Stomach (tissue), 9 donors: ENCODE data around the gene CAB39L. TPM values are rescaled to one million over a fixed set of nuclear protein-coding genes. Genes with fewer than 3 reads are reported as not detected.
A peak's percentile ranks its signal among the peaks of the same experiment; 100 is the strongest.

ENCODE experiments used
- DNase-seq, 2 donors: peaks; one replicate each; pipeline versions ENCODE4 v3.0.0 to v3.0.0-alpha.2; 2013 to 2019
- H3K27ac ChIP-seq, 5 donors: fragments of 200-600 bp in 4 of 5; sonication (generic) in 4 of 5; one replicate each; pipeline ENCODE4 v1.5.1; 2013 to 2019; ENCODE audit warnings: mild to moderate bottlenecking in 1 of 5, moderate library complexity in 1 of 5
- H3K27me3 ChIP-seq, 3 donors: fragments of 200-600 bp; sonication (generic); one replicate each; pipeline ENCODE4 v1.5.1; 2017 to 2019; ENCODE audit warnings: mixed run types in 1 of 3
- H3K36me3 ChIP-seq, 4 donors: fragments of 200-600 bp; sonication (generic); 1 replicate in 3 of 4; 2 replicates in 1 of 4; pipeline ENCODE4 v1.5.1; 2016 to 2019
- H3K4me1 ChIP-seq, 4 donors: fragments of 200-600 bp; sonication (generic); one replicate each; pipeline ENCODE4 v1.5.1; 2016 to 2019
- H3K4me3 ChIP-seq, 4 donors: fragments of 200-600 bp; sonication (generic) in 3 of 4; one replicate each; pipeline ENCODE4 v1.5.1; 2016 to 2019; ENCODE audit warnings: mild to moderate bottlenecking in 1 of 4
- H3K9me3 ChIP-seq, 4 donors: fragments of 200-600 bp; sonication (generic); one replicate each; pipeline ENCODE4 v1.5.1; 2016 to 2019
- CTCF ChIP-seq, 7 experiments: fragments of 450-650 bp in 4 of 7; fragments of 200-600 bp in 3 of 7; sonication (generic) in 3 of 7; IDR thresholded peaks; one replicate each; pipeline ENCODE4 v1.5.1; 2016 to 2019; ENCODE audit warnings: antibody characterized with exemption in 7 of 7, control low read depth in 2 of 7, mild to moderate bottlenecking in 1 of 7
- EP300 ChIP-seq: sonication (generic); formaldehyde crosslinking; IDR thresholded peaks from one replicate; pipeline ENCODE4 v1.6.1; 2017; ENCODE audit warnings: antibody characterized with exemption
- POLR2A ChIP-seq, 4 donors: fragments of 450-650 bp; IDR thresholded peaks; one replicate each; pipeline ENCODE4 v1.6.1; 2016; ENCODE audit warnings: antibody characterized with exemption in 4 of 4, control low read depth in 2 of 4, mild to moderate bottlenecking in 1 of 4, moderate library complexity in 1 of 4
- POLR2AphosphoS5 ChIP-seq, 3 donors: sonication (generic); formaldehyde crosslinking; IDR thresholded peaks; one replicate each; pipeline ENCODE4 v1.6.1; 2016; ENCODE audit warnings: antibody characterized with exemption in 3 of 3
- WGBS, 5 donors: extraction: QIAGEN DNeasy Blood & Tissue Kit in 3 of 5; methylation state at CpG; one replicate each; pipeline versions ENCODE4 v1.1.5 to v1.1.7; 2013 to 2018; 5-methylcytosine and 5-hydroxymethylcytosine counted together
- intact Hi-C: fragments of 100-400 bp; cut with DNase I; formaldehyde crosslinking; loops from one replicate; pipeline ENCODE4 v1.15.1; 2023; ENCODE audit warnings: low total_unique reads
- polyA plus RNA-seq, 3 donors: library from polyadenylated mRNA; stranded (reverse); fragments of 200-250 nt; gene quantifications; one replicate each; pipeline ENCODE4 v1.2.3, GENCODE V29; 2013
- total RNA-seq, 5 donors: library from RNA; depleted of rRNA; stranded (reverse); fragments of >200 nt; gene quantifications; one replicate each; pipeline versions ENCODE4 v1.1.0 to v1.2.3, GENCODE V29; 2014 to 2016
- donor health status: healthy with polysubstance abuse.
- donor health status: Bipolar disorder and iron deficiency.
- donor health status: healthy.

The CAB39L gene
- total and polyA plus RNA-seq, 8 donors: 11.4 to 61.6 (median 33.0) TPM

DNA sequence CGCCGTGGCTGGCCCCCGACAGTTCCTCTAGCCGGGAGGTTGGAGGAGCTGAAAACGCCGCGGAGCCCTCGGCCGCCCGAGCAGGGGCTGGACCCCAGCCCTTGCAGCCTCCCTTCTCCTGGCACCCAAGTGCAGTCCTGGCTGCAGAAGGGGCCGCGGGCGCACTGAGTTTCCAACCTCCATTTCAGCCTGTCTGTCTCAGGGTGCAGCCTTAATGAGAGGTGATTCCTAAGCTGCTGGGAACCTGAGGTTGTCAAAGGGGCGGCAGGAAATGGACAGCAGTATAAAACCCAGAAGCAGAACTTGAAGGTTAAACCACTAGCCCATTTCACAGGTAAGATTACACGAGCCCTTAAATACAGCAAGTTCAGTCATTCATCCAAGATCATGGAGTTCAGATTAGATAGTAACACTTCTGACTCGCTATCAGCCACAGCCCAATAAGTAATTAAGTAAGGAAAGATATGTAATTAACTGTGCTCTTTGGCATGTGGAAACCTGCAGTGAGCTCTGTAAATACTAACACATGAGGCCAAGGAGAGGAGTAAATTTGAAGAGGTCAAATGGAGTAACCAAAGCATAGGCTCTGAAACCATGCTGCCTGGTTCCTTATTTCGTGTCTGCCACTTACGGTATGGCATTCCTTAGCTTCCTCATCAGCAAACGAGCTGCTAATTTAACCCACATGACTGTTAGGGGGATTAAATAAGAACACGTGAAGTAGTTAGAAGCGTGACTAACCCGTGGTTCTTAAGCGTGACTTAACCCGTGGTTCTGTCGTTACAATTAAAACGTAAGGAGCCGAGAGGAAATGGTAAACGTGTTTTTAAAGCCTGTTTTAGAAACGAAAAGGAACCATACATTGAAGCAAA lies 896 bp upstream of the CAB39L start:
- H3K27me3 ChIP-seq: no peaks in the 10 kb centered on the region
- 0 to 1% (median 1%) methylated on average over 22 to 29 of the region's 29 CpGs for WGBS, 5 donors
- H3K36me3 ChIP-seq: no peaks in the 10 kb centered on the region
- H3K4me1 ChIP-seq: peaks cover 12 to 53% (median 37%) of the 10 kb centered on the region in 4 donors
- no peaks in the 10 kb centered on the region for H3K9me3 ChIP-seq
- DNase-seq: peak in 1 of 2 donors; percentile 75
- intact Hi-C loops: no loop called here
- H3K27ac ChIP-seq: peak overlapping the region; percentile 95 to 97 (median 96)
- TF ChIP-seq EP300: no peak
- TF ChIP-seq POLR2AphosphoS5 (IDR thresholded peaks at IDR 0.05): peak; percentile 46 to 59 (median 56)
- no peak for TF ChIP-seq POLR2A (IDR thresholded peaks at IDR 0.05)
- TF ChIP-seq CTCF (IDR thresholded peaks at IDR 0.05): peak in 1 of 7 experiments; percentile 9
- H3K4me3 ChIP-seq: peak overlapping the region; percentile 71 to 82 (median 74)

- no peak for DNase-seq
- TF ChIP-seq POLR2AphosphoS5 (IDR thresholded peaks at IDR 0.05): no peak
- no peak for TF ChIP-seq POLR2A (IDR thresholded peaks at IDR 0.05)
- no peak for TF ChIP-seq EP300
- TF ChIP-seq CTCF (IDR thresholded peaks at IDR 0.05): no peak
- WGBS, 5 donors: 4 to 7% (median 4%) methylated on average over 9 to 10 of the region's 10 CpGs
- no peaks in the 10 kb centered on the region for H3K9me3 ChIP-seq
- peak overlapping the region; percentile 95 to 97 (median 96) for H3K27ac ChIP-seq
- intact Hi-C loops: no loop called here
- no peaks in the 10 kb centered on the region for H3K27me3 ChIP-seq
- peak overlapping the region; percentile 71 to 82 (median 74) for H3K4me3 ChIP-seq
- H3K36me3 ChIP-seq: no peaks in the 10 kb centered on the region
- peaks cover 12 to 43% (median 34%) of the 10 kb centered on the region in 4 donors for H3K4me1 ChIP-seq
Measured at GRCh38 chr13:49443357-49443703, 534 bp downstream of the CAB39L start.

GRCh38 chr13:49441846-49442245 lies 2.0 kb downstream of the CAB39L start:
- 79 to 83% (median 81%) methylated on average over 2 of the region's 2 CpGs for WGBS, 5 donors
- intact Hi-C loops: no loop called here

GRCh38 chr13:49441312-49441711 lies 2.6 kb downstream of the CAB39L start:
- DNase-seq: no peak
- no peaks in the 10 kb centered on the region for H3K9me3 ChIP-seq
- 95 to 99% (median 98%) methylated on average over 3 of the region's 3 CpGs for WGBS, 5 donors
- H3K27ac ChIP-seq: no peak overlapping the region
- H3K36me3 ChIP-seq: no peaks in the 10 kb centered on the region
- TF ChIP-seq EP300 (no peak), POLR2A (IDR thresholded peaks at IDR 0.05) (no peak), POLR2AphosphoS5 (IDR thresholded peaks at IDR 0.05) (no peak), CTCF (IDR thresholded peaks at IDR 0.05) (no peak)
- H3K27me3 ChIP-seq: no peaks in the 10 kb centered on the region
- intact Hi-C loops: no loop called here
- H3K4me3 ChIP-seq: no peak overlapping the region
- H3K4me1 ChIP-seq: peaks cover 12 to 23% (median 22%) of the 10 kb centered on the region in 4 donors

More at GRCh38 chr13:49441846-49442245, 2.0 kb downstream of the CAB39L start:
- Histone ChIP-seq H3K36me3 (no peaks in the 10 kb centered on the region), H3K4me1 (peaks cover 12 to 28% (median 26%) of the 10 kb centered on the region in 4 donors), H3K27me3 (no peaks in the 10 kb centered on the region), H3K9me3 (no peaks in the 10 kb centered on the region), H3K4me3 (no peak overlapping the region), H3K27ac (no peak overlapping the region)
- DNase-seq: no peak
- TF ChIP-seq POLR2AphosphoS5 (IDR thresholded peaks at IDR 0.05) (no peak), EP300 (no peak), POLR2A (IDR thresholded peaks at IDR 0.05) (no peak), CTCF (IDR thresholded peaks at IDR 0.05) (no peak)
